Activated naive CD8-positive, alpha-beta T cell treated with anti-CD3 and anti-CD28 coated beads, Interleukin-2, amount 50 U/mL, for 24 hours (primary cell): ENCODE data around the gene NCEH1.
A peak's percentile ranks its signal among the peaks of the same experiment; 100 is the strongest.
"Not testable (repeated sequence)": the region's sequence is repeated elsewhere in the genome, so short reads cannot be mapped to it uniquely, and the experiment has no call there.

Experiments used
- ATAC-seq: fragments of 150-1000 bp; cut with Tn5 transposase; one replicate; pipeline ENCODE4 v1.10.0; 2021
- DNase-seq: peaks from one replicate; pipeline ENCODE4 v3.0.0; 2021
- H3K27ac Mint-ChIP-seq: one replicate; pipeline ENCODE4 v1.8.0; 2021; ENCODE audit warnings: mild to moderate bottlenecking, mixed read lengths
- H3K27me3 Mint-ChIP-seq: one replicate; pipeline ENCODE4 v1.8.0; 2021; ENCODE audit warnings: mixed read lengths
- H3K36me3 Mint-ChIP-seq: one replicate; pipeline ENCODE4 v1.8.0; 2021; ENCODE audit warnings: low read depth, mixed read lengths
- H3K4me1 Mint-ChIP-seq: one replicate; pipeline ENCODE4 v1.8.0; 2021; ENCODE audit warnings: mixed read lengths
- H3K4me3 Mint-ChIP-seq: one replicate; pipeline ENCODE4 v1.8.0; 2021; ENCODE audit warnings: mild to moderate bottlenecking, moderate library complexity, mixed read lengths
- H3K9me3 Mint-ChIP-seq: one replicate; pipeline ENCODE4 v1.8.0; 2021; ENCODE audit warnings: mixed read lengths

The NCEH1 gene

DNA sequence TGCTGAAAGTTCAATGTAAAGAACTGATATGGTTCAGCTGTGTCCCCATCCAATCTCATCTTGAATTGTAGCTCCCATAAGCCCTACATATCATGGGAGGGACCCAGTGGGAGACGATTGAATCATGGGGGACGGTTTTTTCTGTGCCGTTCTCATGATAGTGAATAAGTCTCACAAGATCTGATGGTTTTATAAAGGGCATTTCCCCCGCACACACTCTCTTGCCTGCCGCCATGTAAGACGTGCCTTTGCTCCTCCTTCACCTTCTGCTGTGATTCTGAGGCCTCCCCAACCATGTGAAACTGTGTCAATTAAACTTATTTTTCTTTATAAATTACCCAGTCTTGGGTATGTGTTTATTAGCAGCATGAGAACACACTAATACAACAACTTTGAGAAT is 101.1 kb downstream of the NCEH1 start:
- Mint-ChIP-seq H3K36me3 (peaks cover 4% of the 10 kb centered on the region), H3K4me1 (peaks cover 12% of the 10 kb centered on the region), H3K9me3 (peaks cover 8% of the 10 kb centered on the region), H3K4me3 (no peak overlapping the region), H3K27ac (no peak overlapping the region), H3K27me3 (no peaks in the 10 kb centered on the region)
- DNase-seq = no peak
- ATAC-seq = no peak

DNA sequence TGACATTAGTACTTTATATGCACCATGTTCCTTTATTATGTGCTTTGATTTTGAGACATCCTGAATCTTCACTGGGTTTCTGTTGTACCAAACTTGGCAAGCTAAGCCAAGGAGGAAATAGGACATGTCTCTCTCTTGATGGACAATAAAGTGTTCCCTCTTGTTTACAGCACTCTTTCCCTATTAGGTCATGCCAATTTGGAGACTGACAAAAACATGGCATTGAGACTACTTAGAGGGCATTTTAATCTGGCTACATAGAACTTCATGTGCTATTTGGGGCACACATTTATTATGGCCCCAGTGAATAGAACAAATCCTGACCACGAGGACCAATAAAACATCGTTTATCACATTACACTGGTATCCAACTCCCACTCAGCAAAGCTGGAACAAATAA is 102.3 kb downstream of the NCEH1 start:
- no peak for DNase-seq
- Mint-ChIP-seq H3K9me3 (peaks cover 8% of the 10 kb centered on the region), H3K27me3 (no peaks in the 10 kb centered on the region), H3K4me1 (peaks cover 12% of the 10 kb centered on the region), H3K27ac (no peak overlapping the region), H3K36me3 (peaks cover 4% of the 10 kb centered on the region), H3K4me3 (no peak overlapping the region)
- no peak for ATAC-seq

DNA sequence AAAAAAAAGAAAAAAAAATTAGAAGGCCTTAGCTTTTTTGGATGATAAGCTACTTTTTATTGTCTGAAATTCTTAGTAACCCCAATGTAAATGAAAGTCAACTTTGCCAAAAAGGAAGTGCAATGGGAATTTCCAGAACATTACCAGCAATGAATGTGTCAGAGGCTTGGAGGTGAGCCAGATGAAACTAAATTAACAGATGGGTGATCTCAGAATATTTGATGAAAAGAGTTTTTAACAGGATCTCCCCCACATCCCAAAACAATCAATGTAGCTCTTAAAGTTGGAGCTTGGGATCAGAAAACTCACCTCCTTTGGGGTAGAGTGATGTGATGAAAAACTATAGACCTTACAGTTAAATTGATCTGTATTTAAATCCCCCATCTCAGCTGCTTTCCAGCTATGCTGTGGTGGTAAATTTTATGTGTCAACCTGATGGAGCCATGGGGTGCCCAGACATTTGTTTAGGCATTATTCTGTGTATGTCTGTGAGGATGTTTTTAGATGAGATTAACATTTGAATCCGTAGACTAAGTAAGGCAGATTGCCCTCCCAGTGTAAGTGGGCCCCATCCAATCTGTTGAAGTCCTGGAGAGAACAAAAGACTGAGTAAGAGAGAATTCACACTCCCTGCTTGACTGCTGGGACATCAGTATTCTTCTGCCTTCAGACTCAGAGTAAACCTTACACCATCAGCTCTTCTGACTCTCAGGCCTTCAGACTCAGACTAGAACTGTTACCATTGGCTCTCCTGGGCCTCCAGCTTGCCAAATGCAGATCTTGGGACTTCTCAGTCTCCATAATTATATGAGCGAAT is 103.4 kb downstream of the NCEH1 start:
- no peak overlapping the region for H3K4me3 Mint-ChIP-seq
- H3K36me3 Mint-ChIP-seq = peaks cover 4% of the 10 kb centered on the region
- peak; percentile 57 for ATAC-seq
- peak overlapping the region; percentile 58 for H3K27ac Mint-ChIP-seq
- H3K9me3 Mint-ChIP-seq = peaks cover 8% of the 10 kb centered on the region
- DNase-seq = no peak
- H3K4me1 Mint-ChIP-seq = peaks cover 12% of the 10 kb centered on the region
- H3K27me3 Mint-ChIP-seq = no peaks in the 10 kb centered on the region

DNA sequence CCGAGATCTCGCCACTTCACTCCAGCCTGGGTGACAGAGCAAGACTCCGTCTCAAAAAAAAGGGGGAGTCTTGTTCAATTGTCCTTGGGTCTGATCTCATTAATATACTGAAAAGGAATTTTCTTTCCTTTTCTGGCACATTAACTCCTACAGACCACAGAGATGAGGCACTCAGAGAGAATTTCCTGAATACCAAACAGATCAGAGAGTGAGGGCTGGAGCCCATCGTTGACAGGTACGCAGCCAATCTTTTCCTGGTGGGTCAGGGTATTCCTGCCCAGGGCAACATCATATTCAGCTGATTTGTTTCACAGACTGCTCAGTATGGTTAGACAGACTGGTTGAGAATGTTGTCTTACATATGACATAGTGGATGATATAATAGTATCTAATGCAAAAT is 104.8 kb downstream of the NCEH1 start:
- Mint-ChIP-seq H3K4me3 (no peak overlapping the region), H3K27ac (no peak overlapping the region), H3K27me3 (no peaks in the 10 kb centered on the region), H3K36me3 (peaks cover 3% of the 10 kb centered on the region), H3K9me3 (peaks cover 6% of the 10 kb centered on the region), H3K4me1 (peaks cover 12% of the 10 kb centered on the region)
- DNase-seq = no peak
- ATAC-seq = no peak

GRCh38 chr3:172604895-172605646 is 105.8 kb downstream of the NCEH1 start:
- Mint-ChIP-seq H3K27ac (no peak overlapping the region), H3K9me3 (no peaks in the 10 kb centered on the region), H3K27me3 (peaks cover 2% of the 10 kb centered on the region), H3K36me3 (no peaks in the 10 kb centered on the region), H3K4me3 (no peak overlapping the region), H3K4me1 (peaks cover 12% of the 10 kb centered on the region)
- DNase-seq (no peak), ATAC-seq (no peak)

DNA sequence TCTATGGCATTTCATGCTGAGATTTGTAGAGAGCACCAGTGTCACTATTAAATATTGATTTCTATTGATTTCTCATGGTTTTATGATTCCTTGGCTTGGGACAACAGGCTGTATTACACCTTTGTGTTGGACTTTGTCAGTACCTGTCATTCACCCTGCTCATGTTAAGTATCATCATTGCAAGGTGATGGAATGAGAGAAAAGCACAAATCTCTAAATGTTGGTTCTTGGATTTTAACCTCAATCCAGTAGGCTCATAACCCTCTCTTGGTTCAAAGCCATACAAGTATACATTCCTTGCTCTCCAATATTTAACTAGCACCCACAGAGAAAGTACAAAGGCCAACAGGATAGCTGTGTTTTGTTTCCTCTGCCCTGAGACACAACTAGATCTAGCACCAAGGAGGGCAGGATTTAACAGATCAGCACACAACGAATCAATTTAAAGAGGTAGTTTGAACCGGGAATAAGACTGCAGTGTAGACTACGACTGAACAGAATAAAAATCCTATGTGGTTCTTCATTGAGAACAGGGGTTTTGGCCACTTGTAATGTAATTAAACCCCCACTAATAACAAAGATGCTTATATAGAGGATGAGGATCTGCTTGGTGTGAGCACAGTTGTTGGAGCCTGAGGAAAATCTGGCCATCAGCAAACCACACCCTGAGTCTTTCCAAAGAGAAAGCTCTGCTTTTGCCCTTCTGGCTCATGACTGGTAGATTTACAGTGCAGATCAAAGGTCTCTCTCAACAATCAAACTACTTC is 109.6 kb downstream of the NCEH1 start:
- peaks cover 4% of the 10 kb centered on the region for H3K4me1 Mint-ChIP-seq
- H3K27me3 Mint-ChIP-seq = peaks cover 3% of the 10 kb centered on the region
- DNase-seq = no peak
- no peaks in the 10 kb centered on the region for H3K36me3 Mint-ChIP-seq
- no peak overlapping the region for H3K27ac Mint-ChIP-seq
- ATAC-seq = no peak
- no peak overlapping the region for H3K4me3 Mint-ChIP-seq
- no peaks in the 10 kb centered on the region for H3K9me3 Mint-ChIP-seq

GRCh38 chr3:172600644-172601065 is 110.2 kb downstream of the NCEH1 start:
- Mint-ChIP-seq H3K27me3 (peaks cover 3% of the 10 kb centered on the region), H3K4me1 (peaks cover 8% of the 10 kb centered on the region), H3K9me3 (no peaks in the 10 kb centered on the region), H3K4me3 (no peak overlapping the region), H3K27ac (no peak overlapping the region), H3K36me3 (no peaks in the 10 kb centered on the region)
- DNase-seq = no peak
- no peak for ATAC-seq

GRCh38 chr3:172598904-172599303 is 112.0 kb downstream of the NCEH1 start:
- Mint-ChIP-seq H3K4me1 (peaks cover 26% of the 10 kb centered on the region), H3K27ac (peak overlapping the region; percentile 1), H3K36me3 (no peaks in the 10 kb centered on the region), H3K27me3 (peaks cover 3% of the 10 kb centered on the region), H3K9me3 (no peaks in the 10 kb centered on the region), H3K4me3 (no peak overlapping the region)
- no peak for DNase-seq
- ATAC-seq = no peak

DNA sequence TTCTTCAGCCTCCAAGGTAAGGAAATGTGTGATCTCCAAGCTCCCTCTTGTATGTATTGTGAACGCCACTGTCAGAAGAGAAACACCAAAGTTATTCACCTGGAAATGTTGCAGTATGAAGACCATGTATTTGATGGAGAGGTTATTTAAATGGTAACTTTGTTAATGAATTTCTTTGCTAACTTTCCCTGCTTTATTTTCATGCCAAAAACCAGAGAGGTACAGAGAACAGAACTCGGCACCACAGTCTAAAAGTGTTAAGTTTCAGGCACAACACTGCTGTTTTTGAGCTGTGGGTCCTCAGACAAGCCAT is 114.5 kb downstream of the NCEH1 start:
- H3K27ac Mint-ChIP-seq = peak overlapping the region; percentile 83
- H3K4me3 Mint-ChIP-seq = no peak overlapping the region
- ATAC-seq (no peak), DNase-seq (no peak)
- peaks cover 3% of the 10 kb centered on the region for H3K36me3 Mint-ChIP-seq
- no peaks in the 10 kb centered on the region for H3K9me3 Mint-ChIP-seq
- peaks cover 51% of the 10 kb centered on the region for H3K4me1 Mint-ChIP-seq
- peaks cover 8% of the 10 kb centered on the region for H3K27me3 Mint-ChIP-seq

- ATAC-seq (no peak), DNase-seq (no peak)
- peaks cover 8% of the 10 kb centered on the region for H3K27me3 Mint-ChIP-seq
- H3K9me3 Mint-ChIP-seq = peaks cover 5% of the 10 kb centered on the region
- peaks cover 56% of the 10 kb centered on the region for H3K4me1 Mint-ChIP-seq
- H3K27ac Mint-ChIP-seq = peak overlapping the region; percentile 83
- peaks cover 8% of the 10 kb centered on the region for H3K36me3 Mint-ChIP-seq
- H3K4me3 Mint-ChIP-seq = peak overlapping the region; percentile 78
Measured at GRCh38 chr3:172595664-172596393, 115.0 kb downstream of the NCEH1 start.

DNA sequence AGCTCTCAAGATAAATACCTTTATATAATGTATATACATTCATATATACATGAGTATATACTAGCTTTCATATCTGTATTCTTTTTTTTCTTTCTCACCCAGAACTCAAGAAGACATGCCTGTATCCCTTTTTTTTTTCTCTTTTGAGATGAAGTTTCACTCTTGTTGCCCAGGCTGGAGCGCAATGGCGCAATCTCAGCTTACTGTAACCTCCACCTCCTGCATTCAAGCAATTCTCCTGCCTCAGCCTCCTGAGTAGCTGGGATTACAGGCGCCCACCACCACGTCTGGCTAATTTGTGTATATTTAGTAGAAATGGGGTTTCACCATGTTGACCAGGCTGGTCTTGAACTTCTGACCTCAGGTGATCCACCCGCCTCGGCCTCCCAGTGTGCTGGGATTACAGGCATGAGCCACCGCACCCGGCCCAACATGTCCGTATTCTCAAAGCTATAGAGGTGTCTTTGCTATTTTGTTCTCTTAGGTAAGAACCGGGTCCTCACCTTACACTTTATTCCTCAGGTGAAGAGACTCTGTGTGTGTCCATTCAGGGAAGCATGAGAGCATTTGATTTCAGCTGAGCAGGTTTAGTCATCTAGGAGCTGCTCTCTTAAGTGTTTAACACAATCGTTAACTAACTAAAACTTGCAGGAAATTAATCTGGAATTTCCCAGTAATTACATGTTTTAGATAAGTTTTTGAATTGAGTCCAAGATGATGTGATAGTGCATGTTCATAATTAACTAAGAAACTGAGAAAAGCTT is 115.8 kb downstream of the NCEH1 start:
- peaks cover 12% of the 10 kb centered on the region for H3K9me3 Mint-ChIP-seq
- not testable (repeated sequence) for DNase-seq, H3K27me3 Mint-ChIP-seq, ATAC-seq
- H3K4me3 Mint-ChIP-seq = peak overlapping the region; percentile 78
- H3K4me1 Mint-ChIP-seq = peaks cover 63% of the 10 kb centered on the region
- H3K27ac Mint-ChIP-seq = peak overlapping the region; percentile 83
- H3K36me3 Mint-ChIP-seq = peaks cover 15% of the 10 kb centered on the region

GRCh38 chr3:172592898-172593669 is 117.8 kb downstream of the NCEH1 start:
- peaks cover 72% of the 10 kb centered on the region for H3K4me1 Mint-ChIP-seq
- peak overlapping the region; percentile 67 for H3K4me3 Mint-ChIP-seq

More at GRCh38 chr3:172592898-172593669, 117.8 kb downstream of the NCEH1 start:
- peaks cover 25% of the 10 kb centered on the region for H3K36me3 Mint-ChIP-seq
- peaks cover 25% of the 10 kb centered on the region for H3K9me3 Mint-ChIP-seq
- H3K27me3 Mint-ChIP-seq = peaks cover 6% of the 10 kb centered on the region
- peak overlapping the region; percentile 95 for H3K27ac Mint-ChIP-seq
- ATAC-seq = peak; percentile 8
- DNase-seq = peak; percentile 24
